ENCODE measurements around the gene APPL2.
"Not testable (repeated sequence)": the region's sequence is repeated elsewhere in the genome, so short reads cannot be mapped to it uniquely, and the experiment has no call there.

APPL2 gene

GRCh38 chr12:105183976-105184375 lies 52.0 kb downstream of the APPL2 start:
- not testable (repeated sequence) for DNase-seq

DNA sequence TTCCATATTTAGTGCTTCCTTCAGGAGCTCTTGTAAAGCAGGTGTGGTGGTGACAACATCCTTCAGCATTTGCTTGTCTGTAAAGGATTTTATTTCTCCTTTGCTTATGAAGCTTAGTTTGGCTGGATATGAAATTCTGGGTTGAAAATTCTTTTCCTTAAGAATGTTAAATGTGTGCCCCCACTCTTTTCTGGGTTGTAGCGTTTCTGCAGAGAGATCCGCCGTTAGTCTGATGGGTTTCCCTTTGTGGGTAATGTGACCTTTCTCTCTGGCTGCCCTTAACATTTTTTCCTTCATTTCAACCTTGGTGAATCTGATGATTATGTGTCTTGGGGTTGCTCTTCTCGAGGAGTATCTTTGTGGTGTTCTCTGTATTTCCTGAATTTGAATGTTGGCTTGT lies 52.6 kb downstream of the APPL2 start:
- DNase-seq: not testable (repeated sequence)

DNA sequence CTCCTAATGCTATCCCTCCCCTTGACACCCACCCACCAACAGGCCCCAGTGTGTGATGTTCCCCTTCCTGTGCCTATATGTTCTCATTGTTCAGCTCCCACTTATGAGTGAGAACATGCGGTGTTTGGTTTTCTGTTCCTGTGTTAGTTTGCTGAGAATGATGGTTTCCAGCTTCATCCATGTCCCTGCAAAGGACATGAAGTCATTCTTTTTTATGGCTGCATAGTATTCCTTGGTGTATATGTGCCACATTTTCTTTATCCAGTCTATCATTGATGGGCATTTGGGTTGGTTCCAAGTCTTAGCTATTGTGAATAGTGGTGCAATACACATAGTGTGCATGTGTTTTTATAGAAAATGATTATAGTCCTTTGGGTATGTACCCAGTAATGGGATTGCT lies 56.9 kb downstream of the APPL2 start:
- not testable (repeated sequence) for DNase-seq

DNA sequence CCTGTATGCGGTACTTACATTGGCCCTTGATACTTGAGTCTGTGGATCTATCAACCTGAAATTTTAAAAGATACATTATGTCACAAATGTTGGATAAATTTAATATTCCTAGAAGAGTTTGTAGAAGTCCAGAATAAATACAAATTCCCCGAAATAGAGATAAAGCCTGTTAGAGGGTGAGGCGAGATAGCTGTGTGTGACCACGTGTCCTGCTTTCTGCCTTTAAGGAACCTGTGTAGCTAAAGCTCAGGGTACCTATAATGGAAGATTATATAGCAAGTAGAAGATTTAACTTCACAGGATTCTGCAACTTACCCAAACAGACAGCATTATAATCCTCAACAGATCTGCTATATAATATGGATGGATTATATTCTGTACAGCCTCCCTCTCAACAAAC lies 58.8 kb downstream of the APPL2 start:
- DNase-seq: no peak

- DNase-seq: no peak
Measured at GRCh38 chr12:105175397-105175990, 60.5 kb downstream of the APPL2 start.

GRCh38 chr12:105171691-105172436 lies 64.1 kb downstream of the APPL2 start:
- no peak for DNase-seq

- DNase-seq: no peak
Measured at GRCh38 chr12:105170139-105170538, 65.8 kb downstream of the APPL2 start.

GRCh38 chr12:105168006-105168405 lies 68.0 kb downstream of the APPL2 start:
- no peak for DNase-seq

GRCh38 chr12:105167346-105167745 lies 68.6 kb downstream of the APPL2 start:
- DNase-seq: no peak

DNA sequence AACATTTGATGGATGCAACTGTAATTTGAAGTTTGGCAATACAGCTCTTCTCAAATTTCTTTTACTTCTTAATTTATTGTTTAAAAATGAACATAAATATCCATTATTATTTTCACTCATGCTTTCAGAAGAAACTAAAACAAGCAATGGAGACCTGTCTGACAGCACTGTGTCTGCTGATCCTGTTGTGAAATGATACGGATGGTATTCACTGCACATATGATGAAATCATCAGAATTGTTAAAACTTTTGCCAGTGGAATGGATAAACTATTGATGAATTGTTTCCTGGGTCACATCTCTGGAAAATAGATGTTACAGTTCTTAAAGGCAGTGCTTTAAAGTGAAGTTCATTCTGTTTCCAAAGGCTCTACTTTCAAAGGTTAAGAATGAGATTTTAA lies 69.2 kb downstream of the APPL2 start:
- DNase-seq: no peak

DNA sequence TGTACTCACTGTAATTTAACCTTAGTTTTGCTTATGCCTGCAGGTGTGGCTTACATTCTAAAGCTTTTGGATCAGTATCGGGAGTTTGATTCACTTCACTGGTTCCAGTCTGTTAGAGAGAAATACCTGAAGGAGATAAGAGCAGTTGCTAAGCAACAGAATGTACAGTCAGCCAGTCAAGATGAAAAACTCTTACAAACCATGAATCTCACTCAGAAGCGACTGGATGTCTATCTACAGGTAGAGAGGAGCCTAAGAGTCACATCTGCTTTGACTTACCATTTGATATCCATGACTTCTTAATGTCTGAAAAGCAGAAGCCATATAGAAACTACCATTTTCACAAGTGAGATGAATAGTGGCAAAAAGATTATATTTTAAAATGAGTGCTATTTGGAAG lies 71.9 kb downstream of the APPL2 start:
- no peak for DNase-seq

DNA sequence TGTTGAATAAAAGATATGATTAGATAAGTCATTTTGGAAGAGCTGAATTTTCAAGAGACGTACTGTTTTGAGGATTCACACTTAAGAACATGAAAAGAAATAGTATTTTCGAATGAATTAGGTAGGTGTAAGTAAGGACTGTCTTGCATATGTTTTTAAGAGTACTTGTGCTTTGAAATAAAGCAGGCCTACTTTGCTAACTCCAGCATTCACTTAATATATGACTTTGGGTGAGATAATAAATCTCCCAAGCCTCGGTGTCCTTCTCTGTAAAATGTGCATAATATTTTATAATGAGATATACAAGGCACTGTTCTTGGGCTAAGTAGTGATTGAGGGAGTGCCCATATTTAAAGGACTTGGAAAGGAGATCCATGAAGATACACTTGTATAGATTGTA lies 73.8 kb downstream of the APPL2 start:
- no peak for DNase-seq

GRCh38 chr12:105158876-105159275 lies 77.1 kb downstream of the APPL2 start:
- no peak for DNase-seq

DNA sequence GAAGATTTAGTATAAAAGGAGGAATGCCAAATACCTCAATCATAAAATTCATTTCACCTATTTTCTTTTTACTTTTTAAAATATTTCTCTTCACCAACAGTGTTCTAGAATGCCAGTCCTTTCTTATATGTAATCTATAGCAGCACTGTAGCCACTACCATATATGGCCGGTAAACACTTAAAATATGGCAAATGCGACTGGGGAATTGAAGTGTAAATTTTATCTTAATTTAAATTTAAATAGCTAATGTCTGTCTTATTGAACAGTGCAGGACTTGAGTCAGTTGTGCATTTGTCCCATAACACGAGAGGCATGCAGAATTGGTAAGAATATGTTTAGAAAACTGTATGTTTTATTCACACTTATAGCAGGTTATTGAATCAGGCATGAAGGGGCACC lies 78.4 kb downstream of the APPL2 start:
- no peak for DNase-seq

- no peak for DNase-seq
Measured at GRCh38 chr12:105156260-105156659, 79.7 kb downstream of the APPL2 start.

GRCh38 chr12:105142259-105142658 lies 93.7 kb downstream of the APPL2 start:
- DNase-seq: no peak

GRCh38 chr12:105141320-105141922 lies 94.6 kb downstream of the APPL2 start:
- no peak for DNase-seq

DNA sequence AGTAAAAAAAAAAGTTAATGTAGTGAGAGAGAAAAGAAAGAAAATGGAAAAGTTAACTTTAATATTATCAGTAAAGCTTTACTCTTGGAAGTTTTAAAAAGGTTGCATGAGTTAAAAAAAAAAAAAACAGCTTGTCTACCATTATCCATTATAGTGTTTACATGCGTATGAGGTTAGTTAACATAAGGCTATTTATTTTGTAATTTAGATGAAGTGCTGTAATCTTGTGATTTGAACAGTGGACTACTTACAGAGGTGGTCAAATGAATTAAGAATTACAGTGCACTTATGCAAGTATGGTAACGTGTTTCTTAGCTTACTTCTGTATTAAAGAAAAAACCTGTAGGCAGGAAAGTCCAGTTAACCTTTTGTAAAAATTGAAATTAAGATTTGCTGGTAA lies 97.7 kb downstream of the APPL2 start:
- no peak for DNase-seq
